ENCODE data around the gene ASGR2. TPM values are rescaled to one million over a fixed set of nuclear protein-coding genes. Genes with fewer than 3 reads are reported as not detected.

The ASGR2 gene
- total RNA-seq, 1 donor from 2014 or later: 45.5 TPM

GRCh38 chr17:7064261-7064660, 50.4 kb downstream of the ASGR2 start:
- no peak for DNase-seq (ENCODE audit: low spot score)

- no peak for DNase-seq (ENCODE audit: low spot score)
Observed at GRCh38 chr17:7063518-7064094, 51.0 kb downstream of the ASGR2 start.

- DNase-seq (ENCODE audit: low spot score): peak; percentile 44
Observed at GRCh38 chr17:7060165-7060891, 54.3 kb downstream of the ASGR2 start.

GRCh38 chr17:7058831-7059447, 55.7 kb downstream of the ASGR2 start:
- no peak for DNase-seq (ENCODE audit: low spot score)

- DNase-seq (ENCODE audit: low spot score): no peak
Observed at GRCh38 chr17:7056386-7056785, 58.2 kb downstream of the ASGR2 start.

Other genes starting within 250 kb of the ASGR2 start
- not detected for gene ALOX12, start 118.8 kb downstream of the ASGR2 start, total RNA-seq
- gene RNASEK, start 102.2 kb downstream of the ASGR2 start, total RNA-seq: 228 TPM
- gene BCL6B, start 91.8 kb downstream of the ASGR2 start, total RNA-seq: 6.2 TPM
- 44.4 TPM for gene SLC16A13, start 78.8 kb downstream of the ASGR2 start, total RNA-seq
- 4.5 TPM for gene SLC16A11, start 70.7 kb downstream of the ASGR2 start, total RNA-seq
- 8.3 TPM for gene CLEC10A, start 34.6 kb downstream of the ASGR2 start, total RNA-seq
- gene ASGR1, start 64.5 kb upstream of the ASGR2 start, total RNA-seq: 5.0 TPM
- 36.5 TPM for gene DLG4, start 105.0 kb upstream of the ASGR2 start, total RNA-seq
- gene ACADVL, start 105.1 kb upstream of the ASGR2 start, total RNA-seq: 914 TPM
- gene DVL2, start 119.7 kb upstream of the ASGR2 start, total RNA-seq: 60.9 TPM
- gene PHF23, start 124.6 kb upstream of the ASGR2 start, total RNA-seq: 32.3 TPM
- 587 TPM for gene GABARAP, start 127.6 kb upstream of the ASGR2 start, total RNA-seq
- 107 TPM for gene CTDNEP1, start 136.9 kb upstream of the ASGR2 start, total RNA-seq
- gene ELP5, start 137.4 kb upstream of the ASGR2 start, total RNA-seq: 47.9 TPM
- 248 TPM for gene CLDN7, start 147.7 kb upstream of the ASGR2 start, total RNA-seq
- gene SLC2A4, start 166.9 kb upstream of the ASGR2 start, total RNA-seq: 7.6 TPM
- 1.4 TPM for gene YBX2, start 179.8 kb upstream of the ASGR2 start, total RNA-seq
- 233 TPM for gene EIF5A, start 192.8 kb upstream of the ASGR2 start, total RNA-seq
- gene GPS2, start 200.5 kb upstream of the ASGR2 start, total RNA-seq: 71.8 TPM
- gene NEURL4, start 214.5 kb upstream of the ASGR2 start, total RNA-seq: 50.3 TPM
- gene ACAP1, start 221.7 kb upstream of the ASGR2 start, total RNA-seq: 24.2 TPM
- 15.3 TPM for gene KCTD11, start 237.3 kb upstream of the ASGR2 start, total RNA-seq
- not detected for gene TMEM95, start 240.3 kb upstream of the ASGR2 start, total RNA-seq

Data from mucosa of gallbladder (tissue), 1 donor.